MM.1S (cell line): Measurements from ENCODE around the gene POC1A.

Source experiments
- DNase-seq: peaks from one replicate; pipeline ENCODE4 v3.0.0-alpha.2; 2015
- H2AFZ ChIP-seq: fragments of 300-600 bp; sonication (generic); 2 replicates; pipeline ENCODE4 v1.6.0; 2016; ENCODE audit warnings: antibody characterized with exemption, low read length
- H3F3A ChIP-seq: fragments of 300-600 bp; sonication (generic); 2 replicates; pipeline ENCODE4 v1.6.1; 2016; ENCODE audit warnings: mild to moderate bottlenecking, antibody characterized with exemption, low read length, moderate library complexity, mixed read lengths; ENCODE audit not compliant: insufficient read depth
- H3K27ac ChIP-seq: fragments of 300-600 bp; sonication (generic); 2 replicates; pipeline ENCODE4 v1.5.1; 2016; ENCODE audit warnings: mild to moderate bottlenecking, low read length
- H3K27me3 ChIP-seq: fragments of 300-600 bp; sonication (generic); replicated peaks from 2 replicates; pipeline ENCODE4 v1.6.0; 2016; ENCODE audit warnings: low read length; ENCODE audit not compliant: insufficient read depth
- H3K36me3 ChIP-seq: fragments of 300-600 bp; sonication (generic); replicated peaks from 2 replicates; pipeline ENCODE4 v1.6.1; 2016; ENCODE audit warnings: mild to moderate bottlenecking, low read length, mixed read lengths; ENCODE audit not compliant: insufficient read depth
- H3K4me1 ChIP-seq: fragments of 300-600 bp; sonication (generic); 2 replicates; pipeline ENCODE4 v1.6.1; 2016; ENCODE audit warnings: low read length, mixed read lengths
- H3K4me2 ChIP-seq: fragments of 300-600 bp; sonication (generic); 2 replicates; pipeline ENCODE4 v1.6.0; 2016; ENCODE audit warnings: low read depth, low read length
- H3K4me3 ChIP-seq: fragments of 300-600 bp; sonication (generic); 2 replicates; pipeline ENCODE4 v1.5.1; 2016; ENCODE audit warnings: low read length, mixed read lengths
- H3K79me2 ChIP-seq: fragments of 300-600 bp; sonication (generic); 2 replicates; pipeline ENCODE4 v1.6.1; 2016; ENCODE audit warnings: mixed run types, low read length, mixed read lengths
- H3K9ac ChIP-seq: fragments of 300-600 bp; sonication (generic); 2 replicates; pipeline ENCODE4 v1.6.1; 2016; ENCODE audit warnings: low read length, mixed read lengths
- H3K9me2 ChIP-seq: fragments of 300-600 bp; sonication (generic); replicated peaks from 2 replicates; pipeline ENCODE4 v1.6.1; 2016; ENCODE audit warnings: mild to moderate bottlenecking, low read length, mixed read lengths; ENCODE audit not compliant: insufficient read depth
- H3K9me3 ChIP-seq: fragments of 300-600 bp; sonication (generic); replicated peaks from 2 replicates; pipeline ENCODE4 v1.6.1; 2016; ENCODE audit warnings: mild to moderate bottlenecking, low read length, mixed read lengths; ENCODE audit not compliant: insufficient read depth
- H4K20me1 ChIP-seq: fragments of 300-600 bp; sonication (generic); 2 replicates; pipeline ENCODE4 v1.6.1; 2016; ENCODE audit warnings: mild to moderate bottlenecking, low read length, moderate library complexity, mixed read lengths; ENCODE audit not compliant: insufficient read depth
- EZH2 ChIP-seq: fragments of 300-600 bp; sonication (generic); optimal IDR thresholded peaks from 2 replicates; pipeline ENCODE3; 2017; ENCODE audit warnings: low read depth, mild to moderate bottlenecking, antibody characterized with exemption, low read length, mixed read lengths
- EZH2phosphoT487 ChIP-seq: fragments of 300-600 bp; sonication (generic); IDR thresholded peaks from 2 replicates; pipeline ENCODE4 v1.6.1; 2018; ENCODE audit warnings: antibody characterized with exemption, low read length
- TF ChIP-seq, protein P1 (sequence below): fragments of 300-600 bp; sonication (generic); IDR thresholded peaks from 2 replicates; pipeline ENCODE4 v1.5.1; 2016; ENCODE audit warnings: antibody characterized with exemption, low read length, mixed read lengths

POC1A gene

DNA sequence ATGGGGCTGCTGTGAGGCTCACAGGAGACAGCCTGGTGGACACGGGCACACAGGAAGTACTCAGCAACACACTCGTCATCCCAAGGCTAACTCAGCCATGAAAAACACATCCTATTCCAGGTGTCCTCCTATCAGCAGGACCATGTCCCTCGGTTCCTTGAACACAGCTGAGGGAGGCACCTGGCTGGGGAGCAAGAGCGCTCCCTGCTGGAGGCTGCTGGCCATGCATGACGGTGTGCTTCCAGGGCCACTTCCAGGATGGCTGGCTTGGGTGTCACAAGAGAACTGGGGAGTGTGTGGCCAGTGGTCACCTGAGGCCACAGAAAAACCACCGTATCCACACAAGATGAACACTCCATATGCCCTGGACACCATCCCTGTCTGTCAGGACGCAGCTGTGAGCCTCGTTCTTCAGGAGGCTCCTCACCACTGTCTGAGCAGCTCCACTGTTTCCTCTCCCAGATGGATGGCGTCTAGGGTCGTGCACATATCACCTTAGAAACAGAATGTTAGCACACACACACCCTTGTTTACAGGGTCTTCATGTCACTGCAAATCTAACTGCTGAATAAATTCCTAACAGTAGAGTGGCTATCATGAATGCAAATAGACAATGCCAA, 31.0 kb downstream of the POC1A start:
- Histone ChIP-seq H3K9me2 (no peaks in the 10 kb centered on the region), H2AFZ (no peak overlapping the region), H4K20me1 (no peaks in the 10 kb centered on the region), H3K9me3 (no peaks in the 10 kb centered on the region), H3K27me3 (no peaks in the 10 kb centered on the region), H3F3A (no peaks in the 10 kb centered on the region), H3K9ac (no peak overlapping the region), H3K79me2 (no peaks in the 10 kb centered on the region), H3K36me3 (no peaks in the 10 kb centered on the region), H3K4me3 (no peak overlapping the region), H3K4me1 (no peaks in the 10 kb centered on the region), H3K27ac (no peak overlapping the region), H3K4me2 (no peak overlapping the region)
- TF ChIP-seq, protein P1, sequence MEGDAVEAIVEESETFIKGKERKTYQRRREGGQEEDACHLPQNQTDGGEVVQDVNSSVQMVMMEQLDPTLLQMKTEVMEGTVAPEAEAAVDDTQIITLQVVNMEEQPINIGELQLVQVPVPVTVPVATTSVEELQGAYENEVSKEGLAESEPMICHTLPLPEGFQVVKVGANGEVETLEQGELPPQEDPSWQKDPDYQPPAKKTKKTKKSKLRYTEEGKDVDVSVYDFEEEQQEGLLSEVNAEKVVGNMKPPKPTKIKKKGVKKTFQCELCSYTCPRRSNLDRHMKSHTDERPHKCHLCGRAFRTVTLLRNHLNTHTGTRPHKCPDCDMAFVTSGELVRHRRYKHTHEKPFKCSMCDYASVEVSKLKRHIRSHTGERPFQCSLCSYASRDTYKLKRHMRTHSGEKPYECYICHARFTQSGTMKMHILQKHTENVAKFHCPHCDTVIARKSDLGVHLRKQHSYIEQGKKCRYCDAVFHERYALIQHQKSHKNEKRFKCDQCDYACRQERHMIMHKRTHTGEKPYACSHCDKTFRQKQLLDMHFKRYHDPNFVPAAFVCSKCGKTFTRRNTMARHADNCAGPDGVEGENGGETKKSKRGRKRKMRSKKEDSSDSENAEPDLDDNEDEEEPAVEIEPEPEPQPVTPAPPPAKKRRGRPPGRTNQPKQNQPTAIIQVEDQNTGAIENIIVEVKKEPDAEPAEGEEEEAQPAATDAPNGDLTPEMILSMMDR = peak; percentile 92
- no peak for TF ChIP-seq EZH2phosphoT487
- peak; percentile 50 for DNase-seq

DNA sequence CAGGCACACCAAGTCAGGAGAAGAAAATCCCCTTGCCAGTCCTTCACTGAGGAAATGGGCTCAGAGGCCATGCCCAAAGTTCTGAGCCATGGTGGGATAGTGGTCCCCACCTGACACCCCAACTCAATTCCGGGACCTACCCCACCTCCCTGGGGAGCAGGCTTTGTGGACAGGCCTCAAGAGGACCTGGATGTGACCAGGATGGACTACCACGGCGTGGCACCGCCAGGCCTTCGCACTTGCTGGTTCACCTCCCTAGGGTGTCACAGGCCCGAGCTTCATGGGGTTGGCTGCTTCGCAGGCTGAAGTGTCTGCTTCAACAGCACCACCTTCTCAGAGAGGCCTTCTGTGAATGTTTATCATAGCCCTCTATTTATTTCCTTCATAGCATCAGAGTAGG, 31.7 kb downstream of the POC1A start:
- H3K4me2 ChIP-seq = no peak overlapping the region
- no peaks in the 10 kb centered on the region for H3K79me2 ChIP-seq
- no peak overlapping the region for H3K9ac ChIP-seq
- H3K4me1 ChIP-seq = no peaks in the 10 kb centered on the region
- no peaks in the 10 kb centered on the region for H3K36me3 ChIP-seq
- H3K4me3 ChIP-seq = no peak overlapping the region
- TF ChIP-seq EZH2phosphoT487 (no peak), EZH2 (no peak)
- TF ChIP-seq, protein P1 = no peak
- no peaks in the 10 kb centered on the region for H4K20me1 ChIP-seq
- DNase-seq = no peak
- no peaks in the 10 kb centered on the region for H3F3A ChIP-seq
- no peaks in the 10 kb centered on the region for H3K9me2 ChIP-seq
- no peaks in the 10 kb centered on the region for H3K9me3 ChIP-seq
- H3K27me3 ChIP-seq = no peaks in the 10 kb centered on the region
- no peak overlapping the region for H3K27ac ChIP-seq
- H2AFZ ChIP-seq = no peak overlapping the region

DNA sequence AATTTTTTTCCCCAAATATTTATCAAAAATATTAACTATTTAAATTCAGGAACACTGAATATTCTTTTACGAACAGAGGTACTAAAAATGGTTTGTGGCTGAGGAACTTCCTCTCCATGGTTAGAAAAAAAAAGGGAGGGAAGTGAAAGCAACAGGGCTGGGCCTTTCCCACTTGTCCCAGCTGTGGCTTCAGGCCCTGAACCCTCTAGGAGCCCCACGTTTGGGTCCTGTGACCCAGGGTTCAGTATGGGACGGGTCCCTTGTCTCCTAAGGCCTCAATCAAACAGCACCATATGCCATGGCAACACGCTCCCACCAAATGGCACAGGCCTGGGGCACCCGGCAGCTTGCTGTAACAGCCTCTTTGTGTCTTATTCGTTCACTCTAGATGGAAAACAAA, 32.4 kb downstream of the POC1A start:
- Histone ChIP-seq H3K4me2 (no peak overlapping the region), H3K9ac (no peak overlapping the region), H3K27me3 (no peaks in the 10 kb centered on the region), H3F3A (no peaks in the 10 kb centered on the region), H3K9me2 (no peaks in the 10 kb centered on the region), H3K9me3 (no peaks in the 10 kb centered on the region), H3K79me2 (no peaks in the 10 kb centered on the region), H2AFZ (no peak overlapping the region), H3K27ac (no peak overlapping the region), H4K20me1 (no peaks in the 10 kb centered on the region), H3K4me3 (no peak overlapping the region), H3K36me3 (no peaks in the 10 kb centered on the region), H3K4me1 (no peaks in the 10 kb centered on the region)
- no peak for DNase-seq
- TF ChIP-seq EZH2 (no peak), EZH2phosphoT487 (no peak)
- TF ChIP-seq, protein P1 = no peak
